OCI-M2 (cell line): ENCODE results near the gene FKBP10.

ENCODE experiments used
- DNase-seq: peaks from one replicate; lab custom pipeline; 2025; ENCODE audit not compliant: unreplicated experiment; lab: John Stamatoyannopoulos, UW

FKBP10 gene

GRCh38 chr17:41781404-41782110 is 31.2 kb upstream of the FKBP10 start:
- no peak for DNase-seq

GRCh38 chr17:41782142-41782541 is 30.7 kb upstream of the FKBP10 start:
- DNase-seq, result no peak

GRCh38 chr17:41784207-41784744 is 28.5 kb upstream of the FKBP10 start:
- peak; percentile 32 for DNase-seq

GRCh38 chr17:41785091-41785858 is 27.5 kb upstream of the FKBP10 start:
- DNase-seq, result peak; percentile 50

- no peak for DNase-seq
Measured at GRCh38 chr17:41785859-41786226, 27.0 kb upstream of the FKBP10 start.

- DNase-seq, result peak; percentile 93
Measured at GRCh38 chr17:41786227-41787020, 26.4 kb upstream of the FKBP10 start, which contains the start of gene JUP. TSS of gene JUP (minus strand) at chr17:41786711. CDS start at chr17:41771854, 14,857 bp downstream.

- DNase-seq, result no peak
Measured at GRCh38 chr17:41787021-41787418, 25.8 kb upstream of the FKBP10 start.

GRCh38 chr17:41792845-41793783 is 19.7 kb upstream of the FKBP10 start:
- peak; percentile 46 for DNase-seq

- DNase-seq, result no peak
Measured at GRCh38 chr17:41793784-41794539, 18.8 kb upstream of the FKBP10 start.

GRCh38 chr17:41794540-41794975 is 18.2 kb upstream of the FKBP10 start:
- DNase-seq, result no peak

GRCh38 chr17:41796121-41796895 is 16.5 kb upstream of the FKBP10 start:
- DNase-seq, result no peak

GRCh38 chr17:41797377-41797776 is 15.4 kb upstream of the FKBP10 start:
- no peak for DNase-seq

- no peak for DNase-seq
Measured at GRCh38 chr17:41799366-41799765, 13.4 kb upstream of the FKBP10 start.

- DNase-seq, result no peak
Measured at GRCh38 chr17:41800601-41801373, 12.0 kb upstream of the FKBP10 start.

GRCh38 chr17:41801374-41802271 is 11.2 kb upstream of the FKBP10 start:
- DNase-seq, result no peak

GRCh38 chr17:41803049-41804020 is 9.5 kb upstream of the FKBP10 start:
- DNase-seq, result no peak
